Measurements from ENCODE around the gene NBPF1. TPM values are rescaled to one million over a fixed set of nuclear protein-coding genes. Genes with fewer than 3 reads are reported as not detected.
"Not testable (repeated sequence)": the region's sequence is repeated elsewhere in the genome, so short reads cannot be mapped to it uniquely, and the experiment has no call there.

The NBPF1 gene
- total and polyA plus RNA-seq, 5 experiments from 2014 or later = 9.1 to 48.1 (median 18.9) TPM

GRCh38 chr1:16535487-16535886 is 77.9 kb downstream of the NBPF1 start:
- POLR2A ChIA-PET, H3K36me3 Mint-ChIP-seq, ATAC-seq, H3K9me3 Mint-ChIP-seq: not testable (repeated sequence)
- peaks cover 3 to 12% (median 12%) of the 10 kb centered on the region in 4 donors for H3K4me1 Mint-ChIP-seq
- DNase-seq = peak in 1 of 10 donors; percentile 0
- H3K27me3 Mint-ChIP-seq = peaks cover 7 to 28% (median 18%) of the 10 kb centered on the region in 5 donors
- peak overlapping the region in 2 of 10 donors; percentile 3 to 87 for H3K27ac Mint-ChIP-seq
- peak overlapping the region in 8 of 10 donors; percentile 74 to 91 (median 88) for H3K4me3 Mint-ChIP-seq

DNA sequence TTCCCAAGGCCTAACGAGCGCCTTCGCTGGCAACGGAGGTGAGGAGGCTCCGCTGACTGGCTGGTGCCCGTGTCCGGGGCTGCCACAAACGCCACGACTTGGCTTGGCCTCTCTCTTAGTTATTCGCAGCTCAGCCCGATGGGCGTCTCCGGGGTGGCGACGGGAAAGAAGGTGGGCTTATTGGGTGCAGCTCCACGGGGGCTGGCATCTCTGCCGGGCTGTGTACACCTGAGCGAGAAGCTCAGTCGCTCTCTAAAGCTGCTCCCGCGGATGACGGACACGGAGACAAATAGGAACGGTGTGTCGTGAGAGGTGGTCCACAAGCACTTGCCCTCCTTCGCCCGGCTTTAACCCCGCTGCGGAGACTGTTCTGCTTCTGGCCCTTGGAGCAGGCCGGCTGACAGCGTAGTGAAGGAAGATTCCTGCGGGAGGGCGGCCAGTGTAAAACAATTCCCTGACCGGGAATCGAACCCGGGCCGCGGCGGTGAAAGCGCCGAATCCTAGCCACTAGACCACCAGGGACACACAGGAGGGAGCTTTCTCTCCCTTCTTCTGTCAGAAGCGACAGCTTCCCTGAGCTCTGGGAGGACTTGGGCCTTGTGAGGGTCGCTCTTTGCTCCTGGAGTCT is 78.4 kb downstream of the NBPF1 start:
- H3K9me3 Mint-ChIP-seq, POLR2A ChIA-PET, H3K36me3 Mint-ChIP-seq: not testable (repeated sequence)
- DNase-seq = peak in 8 of 10 donors; percentile 11 to 54 (median 36)
- Mint-ChIP-seq H3K4me3 (peak overlapping the region; percentile 74 to 91 (median 88)), H3K27ac (peak overlapping the region in 5 of 10 donors; percentile 34 to 87 (median 70)), H3K4me1 (peaks cover 3 to 12% (median 11%) of the 10 kb centered on the region in 4 donors), H3K27me3 (peaks cover 7 to 30% (median 19%) of the 10 kb centered on the region in 5 donors)
- ATAC-seq = peak; percentile 74 to 81

GRCh38 chr1:16534239-16534828 is 79.0 kb downstream of the NBPF1 start:
- H3K36me3 Mint-ChIP-seq, H3K9me3 Mint-ChIP-seq, POLR2A ChIA-PET: not testable (repeated sequence)
- Mint-ChIP-seq H3K27ac (peak overlapping the region in 1 of 10 donors; percentile 87), H3K4me1 (peaks cover 3 to 12% (median 11%) of the 10 kb centered on the region in 4 donors), H3K4me3 (peak overlapping the region; percentile 63 to 91 (median 88)), H3K27me3 (peaks cover 7 to 30% (median 19%) of the 10 kb centered on the region in 5 donors)
- DNase-seq (peak in 5 of 10 donors; percentile 3 to 19 (median 13)), ATAC-seq (peak; percentile 41 to 57)

GRCh38 chr1:16532235-16532991 is 81.0 kb downstream of the NBPF1 start:
- not testable (repeated sequence) for H3K9me3 Mint-ChIP-seq, ATAC-seq

DNA sequence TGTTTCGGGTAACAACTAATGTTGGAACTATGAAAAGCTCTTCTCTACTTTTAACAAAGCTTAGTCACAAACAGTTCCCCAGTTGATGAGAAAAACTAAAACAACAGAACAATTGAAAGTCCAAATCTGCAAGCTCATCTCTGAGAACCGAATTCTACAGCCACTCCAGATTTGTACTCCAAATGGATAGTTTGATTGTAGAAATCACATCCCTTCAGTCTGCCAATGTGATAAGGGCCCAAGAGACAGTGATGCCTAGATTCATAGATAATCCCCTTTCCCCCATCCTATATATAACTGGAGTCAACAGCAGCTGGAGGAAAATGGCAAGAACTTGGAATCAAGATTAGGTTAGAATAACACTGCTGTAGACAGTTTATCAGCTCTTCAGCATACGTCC is 85.0 kb downstream of the NBPF1 start:
- POLR2A ChIA-PET = not testable (repeated sequence)
- peaks cover 5 to 21% (median 20%) of the 10 kb centered on the region in 5 donors for H3K27me3 Mint-ChIP-seq

More at GRCh38 chr1:16532235-16532991, 81.0 kb downstream of the NBPF1 start:
- H3K36me3 Mint-ChIP-seq, DNase-seq, POLR2A ChIA-PET, H3K4me3 Mint-ChIP-seq: not testable (repeated sequence)
- Mint-ChIP-seq H3K27ac (peak overlapping the region in 1 of 10 donors; percentile 29), H3K4me1 (peaks cover 3 to 12% (median 11%) of the 10 kb centered on the region in 4 donors), H3K27me3 (peaks cover 7 to 30% (median 21%) of the 10 kb centered on the region in 5 donors)

GRCh38 chr1:16525769-16526168 is 87.6 kb downstream of the NBPF1 start:
- not testable (repeated sequence) for H3K4me1 Mint-ChIP-seq, H3K9me3 Mint-ChIP-seq, H3K36me3 Mint-ChIP-seq, ATAC-seq, DNase-seq, H3K4me3 Mint-ChIP-seq, H3K27ac Mint-ChIP-seq
- H3K27me3 Mint-ChIP-seq = peaks cover 0 to 14% (median 11%) of the 10 kb centered on the region in 5 donors
- POLR2A ChIA-PET = interaction anchor here (0.7 kb wide), 1 partner anchor 1069 kb away, joined by 3 read pairs; no protein-coding TSS in a partner anchor

More for the DNA sequence above, 85.0 kb downstream of the NBPF1 start:
- not testable (repeated sequence) for H3K4me3 Mint-ChIP-seq, DNase-seq, H3K4me1 Mint-ChIP-seq, H3K9me3 Mint-ChIP-seq, ATAC-seq, H3K36me3 Mint-ChIP-seq, H3K27ac Mint-ChIP-seq

DNA sequence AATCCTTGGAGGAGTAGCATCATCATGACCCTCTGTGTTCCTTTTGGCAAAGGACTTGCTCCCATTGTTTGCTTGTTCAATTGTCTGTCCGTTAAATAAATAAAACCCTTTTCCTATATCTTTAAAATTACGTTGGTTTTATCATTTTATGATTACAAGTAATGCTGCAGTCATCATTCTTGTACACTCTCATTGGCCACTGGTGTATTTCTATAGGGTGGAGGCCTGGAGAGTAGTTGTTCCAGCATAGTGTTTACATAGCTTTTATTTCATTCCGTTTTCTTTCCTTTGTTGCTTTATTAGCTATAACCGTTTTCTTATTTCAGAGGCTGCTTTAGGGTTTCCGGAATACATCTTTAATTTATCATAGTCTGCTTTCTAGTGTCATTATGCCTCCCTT is 91.7 kb downstream of the NBPF1 start:
- H3K36me3 Mint-ChIP-seq, ATAC-seq, DNase-seq, H3K4me3 Mint-ChIP-seq, POLR2A ChIA-PET, H3K27ac Mint-ChIP-seq, H3K9me3 Mint-ChIP-seq, H3K4me1 Mint-ChIP-seq: not testable (repeated sequence)
- H3K27me3 Mint-ChIP-seq = peaks cover 13 to 37% (median 31%) of the 10 kb centered on the region in 5 donors

DNA sequence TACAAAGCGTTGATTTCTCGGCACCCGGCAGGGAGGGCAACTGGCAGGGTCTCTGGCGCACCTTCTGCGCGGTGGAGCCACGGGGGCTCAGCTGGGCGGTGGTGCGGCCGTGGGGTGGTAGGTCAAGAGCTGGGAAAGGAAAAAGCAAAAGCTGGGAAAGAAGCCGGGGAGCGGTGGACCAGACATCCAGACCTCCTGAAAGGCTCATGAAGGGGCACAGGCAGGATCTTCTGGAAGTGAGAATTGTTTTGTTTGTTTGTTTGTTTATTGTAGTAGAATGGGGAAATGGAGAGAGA is 92.1 kb downstream of the NBPF1 start:
- H3K36me3 Mint-ChIP-seq = no peaks in the 10 kb centered on the region
- DNase-seq (no peak), ATAC-seq (no peak)
- H3K9me3 Mint-ChIP-seq = no peaks in the 10 kb centered on the region
- no peak overlapping the region for H3K27ac Mint-ChIP-seq
- peak overlapping the region in 4 of 10 donors; percentile 44 to 84 (median 72) for H3K4me3 Mint-ChIP-seq
- POLR2A ChIA-PET = no interaction called here
- H3K4me1 Mint-ChIP-seq = peaks cover 0 to 7% (median 2%) of the 10 kb centered on the region in 4 donors
- peaks cover 13 to 37% (median 28%) of the 10 kb centered on the region in 5 donors for H3K27me3 Mint-ChIP-seq

- peak overlapping the region in 7 of 10 donors; percentile 43 to 84 (median 63) for H3K4me3 Mint-ChIP-seq
- peak in 1 of 2 donors; percentile 56 for ATAC-seq
- H3K36me3 Mint-ChIP-seq, H3K4me1 Mint-ChIP-seq, POLR2A ChIA-PET, H3K9me3 Mint-ChIP-seq, DNase-seq: not testable (repeated sequence)
- peaks cover 13 to 37% (median 28%) of the 10 kb centered on the region in 5 donors for H3K27me3 Mint-ChIP-seq
- peak overlapping the region in 3 of 10 donors; percentile 12 to 56 (median 15) for H3K27ac Mint-ChIP-seq
These were observed 92.7 kb downstream of the NBPF1 start for GRCh38 chr1:16520435-16521287.

- H3K4me3 Mint-ChIP-seq, H3K4me1 Mint-ChIP-seq, POLR2A ChIA-PET: not testable (repeated sequence)
These were observed 94.0 kb downstream of the NBPF1 start for GRCh38 chr1:16519255-16519951.

GRCh38 chr1:16518913-16519254 is 94.5 kb downstream of the NBPF1 start:
- DNase-seq, H3K36me3 Mint-ChIP-seq, H3K27ac Mint-ChIP-seq, H3K4me1 Mint-ChIP-seq, H3K4me3 Mint-ChIP-seq, H3K9me3 Mint-ChIP-seq, POLR2A ChIA-PET, ATAC-seq: not testable (repeated sequence)
- peaks cover 13 to 37% (median 26%) of the 10 kb centered on the region in 5 donors for H3K27me3 Mint-ChIP-seq

More at GRCh38 chr1:16519255-16519951, 94.0 kb downstream of the NBPF1 start:
- DNase-seq, ATAC-seq, H3K9me3 Mint-ChIP-seq, H3K27ac Mint-ChIP-seq, H3K36me3 Mint-ChIP-seq: not testable (repeated sequence)
- peaks cover 13 to 37% (median 26%) of the 10 kb centered on the region in 5 donors for H3K27me3 Mint-ChIP-seq
